ENCODE data around the gene CLEC10A.
"Not testable (repeated sequence)": the region's sequence is repeated elsewhere in the genome, so short reads cannot be mapped to it uniquely, and the experiment has no call there.

The CLEC10A gene

GRCh38 chr17:7077911-7078546 lies 2.0 kb downstream of the CLEC10A start:
- DNase-seq (ENCODE audit: low read depth in 1 of 2, low spot score in 1 of 2) = no peak

GRCh38 chr17:7074931-7075330 lies 5.1 kb downstream of the CLEC10A start:
- no peak for DNase-seq (ENCODE audit: low read depth in 1 of 2, low spot score in 1 of 2)

DNA sequence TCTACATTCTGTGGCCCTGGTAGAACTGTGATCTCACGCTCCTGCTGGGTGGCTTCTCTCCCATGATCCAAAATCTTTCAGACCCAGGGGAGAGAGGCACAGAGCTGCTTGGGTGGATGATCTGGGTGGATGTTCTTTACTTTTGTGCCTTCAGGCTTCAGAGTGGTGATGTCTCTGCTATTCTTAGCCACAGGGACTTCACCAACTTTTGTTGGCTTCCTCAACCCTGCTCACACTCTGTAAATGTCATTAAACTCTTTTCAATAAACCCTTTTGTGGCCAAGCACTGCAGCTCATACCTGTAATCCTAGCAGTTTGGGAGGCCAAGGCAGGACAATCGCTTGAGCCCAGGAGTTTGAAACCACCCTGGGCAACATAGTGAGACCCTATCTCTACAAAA lies 7.6 kb downstream of the CLEC10A start:
- DNase-seq (ENCODE audit: low read depth in 1 of 2, low spot score in 1 of 2) = no peak

DNA sequence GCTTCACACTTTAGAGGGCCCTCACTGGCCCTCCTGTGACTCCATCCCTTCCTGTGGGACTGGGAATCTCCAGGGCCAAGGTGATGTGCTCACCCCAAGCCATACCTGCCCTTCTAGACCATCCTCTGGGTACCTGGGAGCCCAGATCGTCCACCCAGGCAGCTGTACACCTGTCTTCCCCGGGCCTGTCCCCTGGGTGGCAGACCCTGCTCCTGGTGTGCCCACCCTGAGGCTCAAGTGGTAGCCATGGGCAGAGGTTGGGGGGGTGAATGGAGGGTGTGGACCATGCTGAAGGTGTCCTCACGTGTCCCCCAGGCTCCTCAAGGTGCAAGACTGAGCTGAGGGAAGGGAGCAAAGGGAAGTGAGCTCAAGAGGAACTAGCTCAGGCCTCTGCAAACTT lies 9.3 kb downstream of the CLEC10A start:
- DNase-seq (ENCODE audit: low read depth in 1 of 2, low spot score in 1 of 2) = no peak

DNA sequence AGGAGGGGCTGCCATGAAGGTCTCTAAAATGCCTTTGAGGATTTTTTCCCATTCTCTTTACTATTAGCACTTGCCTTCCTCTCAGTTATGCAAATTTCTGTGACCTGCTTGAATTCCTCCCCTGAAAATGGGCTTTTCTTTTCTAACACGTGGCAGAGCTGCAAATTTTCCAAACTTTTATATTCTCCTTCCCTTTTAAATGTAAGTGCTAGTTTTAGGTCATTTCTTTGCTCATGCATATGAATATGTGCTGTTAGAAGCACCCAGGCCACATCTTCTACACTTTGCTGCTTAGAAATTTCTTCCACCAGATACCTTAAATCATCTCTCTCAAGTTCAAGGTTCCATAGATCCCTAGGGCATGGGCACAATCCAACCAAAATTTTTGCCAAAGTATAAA lies 11.8 kb downstream of the CLEC10A start:
- DNase-seq (ENCODE audit: low read depth in 1 of 2, low spot score in 1 of 2) = no peak

DNA sequence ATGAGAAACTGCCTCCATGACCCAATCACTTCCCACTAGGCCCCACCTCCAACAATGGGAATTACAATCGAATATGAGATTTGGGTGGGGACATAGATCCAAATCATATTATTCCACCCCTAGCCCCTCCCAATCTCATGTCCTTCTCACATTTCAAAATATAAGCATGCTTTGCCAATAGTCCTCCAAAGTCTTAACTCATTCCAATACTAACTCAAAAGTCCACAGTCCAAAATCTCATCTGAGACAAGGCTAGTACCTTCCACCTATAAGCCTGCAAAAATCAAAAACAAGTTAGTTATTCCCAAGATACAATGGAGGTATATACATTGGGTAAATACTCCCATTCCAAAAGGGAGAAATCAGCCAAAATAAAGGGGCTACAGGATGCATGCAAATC lies 12.9 kb downstream of the CLEC10A start:
- DNase-seq (ENCODE audit: low read depth in 1 of 2, low spot score in 1 of 2) = no peak

- no peak for DNase-seq (ENCODE audit: low read depth in 1 of 2, low spot score in 1 of 2)
These were observed 15.8 kb downstream of the CLEC10A start for GRCh38 chr17:7064261-7064660.

DNA sequence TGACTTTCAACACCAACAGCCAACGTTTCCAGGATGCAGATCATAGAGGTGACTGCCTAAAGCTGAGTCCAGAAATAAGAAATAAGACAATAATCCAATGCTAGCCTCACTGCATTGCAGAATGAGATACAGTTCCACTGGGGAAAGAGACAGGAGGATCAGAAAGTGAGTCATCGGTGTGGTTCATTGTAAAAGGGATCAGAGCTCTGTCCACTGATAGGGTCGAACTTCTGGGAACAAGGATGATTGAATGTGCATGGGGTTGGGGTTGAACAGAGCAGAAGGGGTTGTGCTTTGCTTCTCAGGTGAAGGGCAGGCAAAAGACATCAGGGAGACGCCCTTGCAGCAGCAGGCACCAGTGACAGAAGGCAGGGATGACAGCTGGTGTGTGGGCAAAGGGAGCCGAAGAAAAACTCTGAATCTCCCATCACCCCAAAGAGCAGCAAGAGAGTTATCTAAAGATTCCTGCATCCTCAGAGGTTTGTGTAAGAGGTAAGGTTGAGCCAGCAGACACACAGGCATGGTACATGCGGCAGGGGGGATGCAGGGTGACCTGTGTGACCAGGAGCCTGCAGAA lies 16.4 kb downstream of the CLEC10A start:
- DNase-seq (ENCODE audit: low read depth in 1 of 2, low spot score in 1 of 2) = no peak

DNA sequence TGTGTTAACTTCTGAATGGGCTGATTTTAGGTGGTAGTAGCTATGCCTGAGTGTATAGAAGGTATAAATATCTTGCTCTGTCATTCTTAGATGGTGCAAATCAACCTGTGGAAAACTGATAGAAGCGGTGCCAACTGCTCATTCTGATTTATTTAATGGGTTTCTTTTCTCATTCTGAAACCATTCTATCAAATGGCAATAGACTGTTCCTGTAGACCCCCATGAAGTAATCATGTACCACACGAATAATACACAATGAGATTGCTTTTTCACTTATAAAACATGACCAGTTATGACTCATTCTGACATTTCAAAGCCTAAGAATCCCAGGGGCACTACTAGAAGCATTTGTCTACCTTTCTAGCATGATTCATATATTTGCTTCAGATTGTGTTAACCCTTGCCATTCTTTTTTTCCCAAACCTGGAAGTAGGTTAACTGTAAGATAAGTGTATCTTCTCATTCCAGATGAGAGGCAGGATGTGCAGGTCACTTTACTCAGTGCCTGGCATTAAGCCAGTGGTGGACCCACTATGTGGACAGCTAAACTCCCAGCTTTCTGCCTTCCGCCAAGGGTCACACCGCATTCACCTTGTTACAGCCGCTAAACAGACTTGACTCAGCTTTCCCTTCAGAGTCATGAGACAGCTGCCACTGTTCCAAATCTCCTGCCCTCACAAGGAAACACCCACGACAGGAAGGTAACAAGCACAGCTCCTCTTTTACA lies 19.7 kb downstream of the CLEC10A start:
- DNase-seq (ENCODE audit: low read depth in 1 of 2, low spot score in 1 of 2) = no peak

- no peak for DNase-seq (ENCODE audit: low read depth in 1 of 2, low spot score in 1 of 2)
These were observed 21.1 kb downstream of the CLEC10A start for GRCh38 chr17:7058831-7059447.

GRCh38 chr17:7056386-7056785 lies 23.7 kb downstream of the CLEC10A start:
- DNase-seq (ENCODE audit: low read depth in 1 of 2, low spot score in 1 of 2) = no peak

DNA sequence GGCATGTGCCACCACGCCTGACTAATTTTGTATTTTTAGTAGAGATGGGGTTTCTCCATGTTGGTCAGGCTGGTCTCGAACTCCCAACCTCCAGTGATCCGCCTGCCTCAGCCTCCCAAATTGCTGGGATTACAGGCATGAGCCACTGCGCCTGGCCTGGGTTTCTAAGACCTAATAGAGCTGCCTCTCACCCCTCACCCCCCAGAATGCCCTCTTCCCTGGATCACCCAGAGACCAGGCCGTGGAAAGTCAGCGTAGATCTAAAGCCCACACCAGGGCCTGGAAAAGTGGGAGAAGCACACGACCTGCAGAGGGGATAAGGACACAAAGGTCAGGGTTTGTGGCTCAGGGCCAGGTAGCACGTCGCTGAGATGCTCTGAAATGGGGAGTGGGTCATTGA lies 29.5 kb downstream of the CLEC10A start:
- not testable (repeated sequence) for DNase-seq (ENCODE audit: low read depth in 1 of 2, low spot score in 1 of 2)

GRCh38 chr17:7048968-7049367 lies 31.1 kb downstream of the CLEC10A start:
- no peak for DNase-seq (ENCODE audit: low read depth in 1 of 2, low spot score in 1 of 2)

- no peak for DNase-seq (ENCODE audit: low read depth in 1 of 2, low spot score in 1 of 2)
These were observed 32.5 kb downstream of the CLEC10A start for GRCh38 chr17:7047566-7047965.

DNA sequence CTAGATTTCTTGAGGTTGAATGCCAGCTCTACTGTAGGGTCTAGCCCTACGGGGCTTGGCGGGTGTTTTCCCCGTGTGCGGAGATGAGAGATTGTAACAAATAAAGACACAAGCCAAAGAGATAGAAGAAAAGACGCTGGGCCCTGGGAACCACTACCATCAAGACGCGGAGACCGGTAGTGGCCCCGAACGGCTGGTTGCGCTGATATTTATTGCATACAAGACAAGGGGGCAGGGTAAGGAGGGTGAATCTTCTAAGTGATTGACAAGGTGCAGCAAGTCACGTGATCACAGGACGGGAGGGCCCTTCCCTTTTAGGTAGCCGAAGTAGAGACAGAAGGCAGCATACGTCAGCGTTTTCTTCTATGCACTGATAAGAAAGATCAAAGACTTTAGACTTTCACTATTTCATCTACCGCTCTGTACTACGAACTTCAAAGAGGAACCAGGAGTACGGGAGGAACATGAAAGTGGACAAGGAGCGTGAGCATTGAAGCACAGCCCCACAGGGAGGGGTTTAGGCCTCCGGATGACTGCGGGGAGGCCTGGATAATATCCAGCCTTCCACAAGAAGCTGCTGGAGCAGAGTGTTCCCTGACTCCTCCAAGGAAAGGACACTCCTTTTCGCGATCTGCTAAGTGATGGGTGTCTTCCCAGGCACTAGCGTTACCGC lies 33.2 kb downstream of the CLEC10A start:
- not testable (repeated sequence) for DNase-seq (ENCODE audit: low read depth in 1 of 2, low spot score in 1 of 2)

- no peak for DNase-seq (ENCODE audit: low read depth in 1 of 2, low spot score in 1 of 2)
These were observed 33.8 kb downstream of the CLEC10A start for GRCh38 chr17:7046127-7046724.

- no peak for DNase-seq (ENCODE audit: low read depth in 1 of 2, low spot score in 1 of 2)
These were observed 34.4 kb downstream of the CLEC10A start for GRCh38 chr17:7045492-7046126.

DNA sequence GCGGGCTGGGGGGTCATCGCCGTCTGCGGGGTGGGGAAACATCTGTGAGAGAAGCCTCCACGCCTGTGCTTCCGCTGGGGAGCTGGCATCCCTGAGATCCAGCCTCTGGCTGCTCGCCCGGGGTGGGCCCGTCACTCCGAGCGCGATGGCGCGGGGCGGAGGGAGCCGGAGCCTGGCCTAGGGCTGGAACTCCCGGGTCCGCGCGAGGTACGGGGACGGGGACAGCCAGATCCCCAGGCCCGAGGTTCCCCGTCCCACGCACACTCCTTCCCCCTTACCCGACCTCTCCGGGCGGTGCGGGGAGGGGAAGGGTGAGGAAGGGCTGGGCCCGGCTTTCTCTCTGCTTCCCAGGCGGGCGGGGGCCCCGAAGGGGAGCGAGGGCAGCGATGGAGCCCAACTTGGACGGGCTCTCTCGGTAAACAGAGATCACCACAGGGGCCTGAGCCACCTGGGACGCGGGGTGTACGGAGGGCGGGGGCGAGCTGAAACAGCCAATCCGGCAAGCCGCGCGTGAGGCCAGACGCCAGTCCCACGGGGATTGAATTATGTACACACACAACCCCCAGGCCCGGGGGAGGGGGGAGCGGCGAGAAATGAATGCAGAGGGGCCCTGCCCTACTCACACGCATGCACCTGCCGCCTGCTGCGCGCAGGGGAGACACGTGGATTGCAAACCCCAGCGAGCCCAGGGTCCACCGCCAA lies 36.4 kb downstream of the CLEC10A start, which contains the start of gene SLC16A11:
Gene SLC16A11 (minus strand): TSS at position 596 of the 702 bp plus-strand sequence. CDS start 579 bp downstream, at position 17.
- DNase-seq (ENCODE audit: low read depth in 1 of 2, low spot score in 1 of 2) = no peak

- DNase-seq (ENCODE audit: low read depth in 1 of 2, low spot score in 1 of 2) = no peak
These were observed 36.9 kb downstream of the CLEC10A start for GRCh38 chr17:7043182-7043496.
